ENCODE data around the gene BUD31.

DNA sequence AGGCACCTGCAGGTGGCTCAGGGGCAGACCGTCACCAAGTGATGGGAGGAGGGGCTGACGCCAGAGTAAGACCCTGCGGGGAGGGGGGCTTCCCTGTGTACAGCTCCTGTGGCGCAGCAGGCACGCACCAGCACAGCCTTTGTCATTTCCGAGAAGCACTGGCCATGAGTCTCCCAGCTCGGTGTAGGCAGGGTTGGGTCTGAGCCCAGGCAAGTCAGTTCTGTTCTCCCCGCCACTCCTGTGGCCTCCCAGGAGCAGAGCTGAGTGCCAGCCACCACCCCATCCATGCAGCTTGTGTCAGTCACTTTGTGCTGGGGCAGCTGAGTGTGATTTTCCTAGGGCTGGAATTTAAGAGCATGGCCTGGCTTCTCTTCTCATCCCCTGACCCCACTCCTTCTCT lies 43.2 kb downstream of the BUD31 start:
- TF ChIP-seq, protein P1, sequence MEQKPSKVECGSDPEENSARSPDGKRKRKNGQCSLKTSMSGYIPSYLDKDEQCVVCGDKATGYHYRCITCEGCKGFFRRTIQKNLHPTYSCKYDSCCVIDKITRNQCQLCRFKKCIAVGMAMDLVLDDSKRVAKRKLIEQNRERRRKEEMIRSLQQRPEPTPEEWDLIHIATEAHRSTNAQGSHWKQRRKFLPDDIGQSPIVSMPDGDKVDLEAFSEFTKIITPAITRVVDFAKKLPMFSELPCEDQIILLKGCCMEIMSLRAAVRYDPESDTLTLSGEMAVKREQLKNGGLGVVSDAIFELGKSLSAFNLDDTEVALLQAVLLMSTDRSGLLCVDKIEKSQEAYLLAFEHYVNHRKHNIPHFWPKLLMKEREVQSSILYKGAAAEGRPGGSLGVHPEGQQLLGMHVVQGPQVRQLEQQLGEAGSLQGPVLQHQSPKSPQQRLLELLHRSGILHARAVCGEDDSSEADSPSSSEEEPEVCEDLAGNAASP (IDR thresholded peaks at IDR 0.05) = no peak
- TF ChIP-seq PTRF (tag; IDR thresholded peaks at IDR 0.05) (no peak), NFE2 (IDR thresholded peaks at IDR 0.05; ENCODE audit: low read depth) (no peak), TAF1 (IDR thresholded peaks at IDR 0.05; ENCODE audit: control insufficient read depth, extremely low read depth, insufficient read depth, low read length, severe bottlenecking) (no peak), ARNT (IDR thresholded peaks at IDR 0.05) (no peak)
- TF ChIP-seq, protein P2, sequence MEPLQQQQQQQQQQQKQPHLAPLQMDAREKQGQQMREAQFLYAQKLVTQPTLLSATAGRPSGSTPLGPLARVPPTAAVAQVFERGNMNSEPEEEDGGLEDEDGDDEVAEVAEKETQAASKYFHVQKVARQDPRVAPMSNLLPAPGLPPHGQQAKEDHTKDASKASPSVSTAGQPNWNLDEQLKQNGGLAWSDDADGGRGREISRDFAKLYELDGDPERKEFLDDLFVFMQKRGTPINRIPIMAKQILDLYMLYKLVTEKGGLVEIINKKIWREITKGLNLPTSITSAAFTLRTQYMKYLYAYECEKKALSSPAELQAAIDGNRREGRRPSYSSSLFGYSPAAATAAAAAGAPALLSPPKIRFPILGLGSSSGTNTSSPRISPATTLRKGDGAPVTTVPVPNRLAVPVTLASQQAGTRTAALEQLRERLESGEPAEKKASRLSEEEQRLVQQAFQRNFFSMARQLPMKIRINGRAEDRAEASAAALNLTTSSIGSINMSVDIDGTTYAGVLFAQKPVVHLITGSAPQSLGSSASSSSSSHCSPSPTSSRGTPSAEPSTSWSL (CRISPR knock-in tag; IDR thresholded peaks at IDR 0.05; ENCODE audit: borderline replicate concordance) = no peak
- TF ChIP-seq, protein P3, sequence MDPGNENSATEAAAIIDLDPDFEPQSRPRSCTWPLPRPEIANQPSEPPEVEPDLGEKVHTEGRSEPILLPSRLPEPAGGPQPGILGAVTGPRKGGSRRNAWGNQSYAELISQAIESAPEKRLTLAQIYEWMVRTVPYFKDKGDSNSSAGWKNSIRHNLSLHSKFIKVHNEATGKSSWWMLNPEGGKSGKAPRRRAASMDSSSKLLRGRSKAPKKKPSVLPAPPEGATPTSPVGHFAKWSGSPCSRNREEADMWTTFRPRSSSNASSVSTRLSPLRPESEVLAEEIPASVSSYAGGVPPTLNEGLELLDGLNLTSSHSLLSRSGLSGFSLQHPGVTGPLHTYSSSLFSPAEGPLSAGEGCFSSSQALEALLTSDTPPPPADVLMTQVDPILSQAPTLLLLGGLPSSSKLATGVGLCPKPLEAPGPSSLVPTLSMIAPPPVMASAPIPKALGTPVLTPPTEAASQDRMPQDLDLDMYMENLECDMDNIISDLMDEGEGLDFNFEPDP (CRISPR knock-in tag; IDR thresholded peaks at IDR 0.05) = no peak
- TF ChIP-seq, protein P4, sequence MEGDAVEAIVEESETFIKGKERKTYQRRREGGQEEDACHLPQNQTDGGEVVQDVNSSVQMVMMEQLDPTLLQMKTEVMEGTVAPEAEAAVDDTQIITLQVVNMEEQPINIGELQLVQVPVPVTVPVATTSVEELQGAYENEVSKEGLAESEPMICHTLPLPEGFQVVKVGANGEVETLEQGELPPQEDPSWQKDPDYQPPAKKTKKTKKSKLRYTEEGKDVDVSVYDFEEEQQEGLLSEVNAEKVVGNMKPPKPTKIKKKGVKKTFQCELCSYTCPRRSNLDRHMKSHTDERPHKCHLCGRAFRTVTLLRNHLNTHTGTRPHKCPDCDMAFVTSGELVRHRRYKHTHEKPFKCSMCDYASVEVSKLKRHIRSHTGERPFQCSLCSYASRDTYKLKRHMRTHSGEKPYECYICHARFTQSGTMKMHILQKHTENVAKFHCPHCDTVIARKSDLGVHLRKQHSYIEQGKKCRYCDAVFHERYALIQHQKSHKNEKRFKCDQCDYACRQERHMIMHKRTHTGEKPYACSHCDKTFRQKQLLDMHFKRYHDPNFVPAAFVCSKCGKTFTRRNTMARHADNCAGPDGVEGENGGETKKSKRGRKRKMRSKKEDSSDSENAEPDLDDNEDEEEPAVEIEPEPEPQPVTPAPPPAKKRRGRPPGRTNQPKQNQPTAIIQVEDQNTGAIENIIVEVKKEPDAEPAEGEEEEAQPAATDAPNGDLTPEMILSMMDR (IDR thresholded peaks at IDR 0.05 in 2 of 3, conservative IDR thresholded peaks at IDR 0.05 in 1 of 3; ENCODE audit: insufficient read depth in 2 of 3, low read depth in 1 of 3, low read length in 3 of 3) = no peak
